ENCODE results near the gene CLCN7. TPM values are rescaled to one million over a fixed set of nuclear protein-coding genes. Genes with fewer than 3 reads are reported as not detected.

Gene CLCN7
- polyA plus RNA-seq, 1 experiment: 36.4 TPM

GRCh38 chr16:1426734-1427471, 47.9 kb downstream of the CLCN7 start:
- Histone ChIP-seq H3K36me3 (ENCODE audit: control insufficient read depth, insufficient read depth, low read length) (no peaks in the 10 kb centered on the region), H3K27me3 (ENCODE audit: control insufficient read depth, insufficient read depth, low read length) (no peaks in the 10 kb centered on the region), H3K4me3 (ENCODE audit: low read depth, low read length) (no peak overlapping the region)
- CTCF ChIA-PET: interaction anchor here (0.6 to 1.9 kb wide), 3 partner anchors 11 to 32 kb away, joined by 3 to 5 read pairs (median 4); no protein-coding TSS in a partner anchor
- TF ChIP-seq CTCF (IDR thresholded peaks at IDR 0.05; ENCODE audit: insufficient read depth, low read depth, low read length): no peak
- POLR2A ChIA-PET: interaction anchor here (0.7 kb wide), 1 partner anchor 11 kb away, joined by 3 read pairs; no protein-coding TSS in a partner anchor
- DNase-seq (ENCODE audit: low read depth): no peak

GRCh38 chr16:1425616-1426370, 49.0 kb downstream of the CLCN7 start:
- ChIA-PET CTCF (interaction anchor here (0.6 kb wide), 1 partner anchor 27 kb away, joined by 3 read pairs; no protein-coding TSS in a partner anchor), POLR2A (no interaction called here)
- Histone ChIP-seq H3K27me3 (ENCODE audit: control insufficient read depth, insufficient read depth, low read length) (no peaks in the 10 kb centered on the region), H3K36me3 (ENCODE audit: control insufficient read depth, insufficient read depth, low read length) (no peaks in the 10 kb centered on the region), H3K4me3 (ENCODE audit: low read depth, low read length) (no peak overlapping the region)
- TF ChIP-seq CTCF (IDR thresholded peaks at IDR 0.05; ENCODE audit: insufficient read depth, low read depth, low read length): no peak
- DNase-seq (ENCODE audit: low read depth): no peak

GRCh38 chr16:1424028-1424427, 50.8 kb downstream of the CLCN7 start:
- no peaks in the 10 kb centered on the region for H3K36me3 ChIP-seq (ENCODE audit: control insufficient read depth, insufficient read depth, low read length)
- ChIA-PET POLR2A (no interaction called here), CTCF (no interaction called here)
- no peak for TF ChIP-seq CTCF (IDR thresholded peaks at IDR 0.05; ENCODE audit: insufficient read depth, low read depth, low read length)
- H3K4me3 ChIP-seq (ENCODE audit: low read depth, low read length): no peak overlapping the region
- DNase-seq (ENCODE audit: low read depth): no peak
- H3K27me3 ChIP-seq (ENCODE audit: control insufficient read depth, insufficient read depth, low read length): no peaks in the 10 kb centered on the region

- H3K4me3 ChIP-seq (ENCODE audit: low read depth, low read length): no peak overlapping the region
- no peak for DNase-seq (ENCODE audit: low read depth)
- no peak for TF ChIP-seq CTCF (IDR thresholded peaks at IDR 0.05; ENCODE audit: insufficient read depth, low read depth, low read length)
- CTCF ChIA-PET: no interaction called here
- H3K27me3 ChIP-seq (ENCODE audit: control insufficient read depth, insufficient read depth, low read length): no peaks in the 10 kb centered on the region
- H3K36me3 ChIP-seq (ENCODE audit: control insufficient read depth, insufficient read depth, low read length): no peaks in the 10 kb centered on the region
- POLR2A ChIA-PET: no interaction called here
These were observed 52.8 kb downstream of the CLCN7 start for GRCh38 chr16:1422076-1422475.

- Histone ChIP-seq H3K27me3 (ENCODE audit: control insufficient read depth, insufficient read depth, low read length) (no peaks in the 10 kb centered on the region), H3K4me3 (ENCODE audit: low read depth, low read length) (peak overlapping the region; percentile 72), H3K36me3 (ENCODE audit: control insufficient read depth, insufficient read depth, low read length) (no peaks in the 10 kb centered on the region)
- ChIA-PET CTCF (interaction anchor here (1.2 kb wide), 1 partner anchor 285 kb away, joined by 3 read pairs; no protein-coding TSS in a partner anchor), POLR2A (no interaction called here)
- TF ChIP-seq CTCF (IDR thresholded peaks at IDR 0.05; ENCODE audit: insufficient read depth, low read depth, low read length): no peak
- no peak for DNase-seq (ENCODE audit: low read depth)
These were observed 54.7 kb downstream of the CLCN7 start for GRCh38 chr16:1420111-1420539.
